Activated CD4-positive, alpha-beta T cell treated with anti-CD3 and anti-CD28 coated beads for 4 hours (primary cell): Measurements from ENCODE around the gene POLR2A.
"Not testable (repeated sequence)": the region's sequence is repeated elsewhere in the genome, so short reads cannot be mapped to it uniquely, and the experiment has no call there.

Source experiments
- DNase-seq, 2 donors: peaks; one replicate each; pipeline ENCODE4 v3.0.0-alpha.2; 2020

Gene POLR2A

DNA sequence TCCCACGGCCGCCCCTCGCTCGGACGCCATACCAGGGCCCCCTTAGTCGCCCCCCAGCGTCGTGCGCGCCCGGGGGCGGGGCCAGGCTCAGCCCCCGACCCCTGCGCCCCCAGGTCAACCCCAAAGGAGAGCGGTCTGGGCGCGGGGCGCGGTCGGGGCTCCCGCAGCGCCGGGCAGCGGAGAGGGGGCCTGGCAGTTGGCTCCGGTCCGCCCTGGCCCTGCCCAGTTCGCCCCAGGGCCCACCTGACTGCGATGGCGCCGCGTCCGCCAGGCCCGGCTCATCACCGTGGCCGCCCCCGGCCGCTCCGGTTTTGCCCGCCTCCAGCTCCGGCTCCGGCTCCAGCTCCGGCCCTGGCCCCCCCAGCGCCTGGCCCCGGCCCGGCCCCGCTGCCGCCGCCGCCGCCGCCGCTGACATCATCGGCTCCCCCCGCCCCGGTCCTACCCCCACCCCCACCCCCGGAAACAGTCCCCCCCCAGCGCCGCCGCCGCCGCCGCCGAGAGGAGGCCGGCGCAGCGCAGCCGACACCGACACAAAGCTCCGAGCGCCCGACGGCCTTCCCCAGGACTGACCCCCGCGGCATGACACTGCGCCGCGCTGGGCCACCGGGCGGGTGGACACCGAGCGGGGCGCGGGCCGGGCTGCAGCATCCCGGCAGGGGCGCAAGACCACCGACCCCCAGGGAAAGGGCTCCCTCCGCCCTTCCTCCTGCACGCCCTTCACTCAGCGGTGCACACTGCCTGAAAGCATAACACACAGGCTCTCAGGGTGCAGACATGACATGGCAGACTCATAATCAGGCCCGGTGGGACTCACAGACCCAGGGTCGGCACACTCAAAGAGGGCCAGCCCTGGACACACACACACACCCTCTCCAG, 4.7 kb upstream of the POLR2A start, which contains the start of gene ZBTB4:
ZBTB4 (minus strand) TSS at position 419 of the 876 bp plus-strand sequence. CDS start 12,830 bp downstream, outside the sequence.
- DNase-seq = peak; percentile 60 to 65

- DNase-seq = no peak
Measured at GRCh38 chr17:7480089-7480384, 4.1 kb upstream of the POLR2A start.

- DNase-seq = not testable (repeated sequence)
Measured at GRCh38 chr17:7481275-7481674, 2.9 kb upstream of the POLR2A start, which contains the start of gene SLC35G6. SLC35G6 (plus strand) TSS chr17:7481446; CDS start chr17:7481517, 71 bp downstream.

- not testable (repeated sequence) for DNase-seq
Measured at GRCh38 chr17:7481842-7482741, 2.1 kb upstream of the POLR2A start.

- not testable (repeated sequence) for DNase-seq
Measured at GRCh38 chr17:7482742-7483088, 1.5 kb upstream of the POLR2A start.

DNA sequence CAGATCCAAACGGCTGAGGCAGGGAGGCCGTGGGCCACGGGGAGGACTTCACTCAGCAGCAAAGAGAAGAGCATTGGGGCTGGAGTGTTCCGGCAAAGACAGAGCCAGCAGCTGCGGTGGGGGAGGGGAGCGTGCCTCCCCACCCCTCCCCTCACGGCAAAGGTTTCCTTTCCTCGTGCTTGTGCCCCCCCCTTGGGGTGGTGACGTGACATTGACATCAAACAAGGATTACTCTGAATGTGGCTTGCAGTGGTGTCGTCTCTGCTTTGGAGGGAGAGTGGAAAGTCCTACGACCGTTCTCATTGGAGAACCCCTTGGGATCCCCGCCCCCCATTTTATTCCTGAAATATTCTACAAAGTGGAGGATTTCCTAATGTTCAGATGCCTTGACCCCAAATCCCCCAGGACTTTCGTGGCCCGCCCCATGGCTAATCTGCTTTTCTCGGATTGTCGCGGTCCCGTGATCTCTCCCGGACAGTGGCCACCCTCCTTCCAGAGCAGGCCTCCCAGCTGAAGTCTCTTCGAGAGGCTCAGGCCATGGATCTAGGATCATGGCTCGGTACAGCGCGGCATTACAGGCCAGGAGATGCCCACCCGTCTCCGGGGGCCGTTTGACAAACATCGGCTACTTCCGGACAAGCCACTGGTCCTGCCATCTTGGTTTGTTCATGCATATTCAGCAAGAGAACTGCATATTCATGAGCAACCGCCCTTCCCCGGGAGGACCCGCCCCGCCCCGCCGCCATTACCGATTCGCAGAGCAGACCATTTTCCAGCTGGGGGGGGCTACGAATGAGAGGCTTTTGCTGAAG, 705 bp upstream of the POLR2A start:
- peak; percentile 96 to 98 for DNase-seq

- DNase-seq = no peak
Measured at GRCh38 chr17:7484919-7485377, 782 bp downstream of the POLR2A start.

- no peak for DNase-seq
Measured at GRCh38 chr17:7486181-7486580, 2.0 kb downstream of the POLR2A start.

GRCh38 chr17:7490144-7490543, 6.0 kb downstream of the POLR2A start:
- DNase-seq = no peak

GRCh38 chr17:7491583-7491982, 7.4 kb downstream of the POLR2A start:
- no peak for DNase-seq

DNA sequence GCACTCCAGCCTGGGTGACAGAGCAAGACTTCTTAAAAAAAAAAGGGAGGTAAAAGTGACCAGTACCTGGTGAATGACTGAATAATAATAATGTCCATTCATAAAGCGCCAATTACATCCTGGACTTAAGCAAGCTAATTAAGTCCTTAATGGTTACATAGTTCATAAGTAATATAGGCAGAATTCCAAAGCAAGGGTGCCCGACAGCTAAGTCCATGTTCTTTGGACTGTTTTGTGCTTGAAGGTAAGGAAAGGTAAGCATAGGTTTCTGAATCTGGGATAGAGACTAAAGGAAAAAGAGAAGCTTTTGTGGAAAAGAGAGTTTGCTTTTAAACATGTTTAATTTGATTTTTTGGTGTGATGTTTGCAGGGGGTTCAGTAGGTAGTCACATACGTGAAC, 9.8 kb downstream of the POLR2A start:
- DNase-seq = no peak

DNA sequence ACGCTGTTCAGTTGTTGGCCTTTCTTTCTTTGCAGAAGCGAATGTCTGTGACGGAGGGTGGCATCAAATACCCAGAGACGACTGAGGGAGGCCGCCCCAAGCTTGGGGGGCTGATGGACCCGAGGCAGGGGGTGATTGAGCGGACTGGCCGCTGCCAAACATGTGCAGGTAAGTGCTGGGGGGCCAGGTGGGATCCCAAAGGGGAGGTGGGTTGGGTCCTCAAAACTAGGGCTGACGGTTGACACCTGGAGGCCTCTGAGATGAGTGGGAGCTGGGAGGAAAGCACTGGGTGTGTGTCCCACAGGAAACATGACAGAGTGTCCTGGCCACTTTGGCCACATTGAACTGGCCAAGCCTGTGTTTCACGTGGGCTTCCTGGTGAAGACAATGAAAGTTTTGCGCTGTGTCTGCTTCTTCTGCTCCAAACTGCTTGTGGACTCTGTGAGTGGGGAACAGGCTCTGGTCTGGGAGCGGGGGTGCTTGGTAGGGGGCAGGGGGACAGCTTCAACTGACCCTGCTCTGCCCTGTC, 11.8 kb downstream of the POLR2A start:
- DNase-seq = no peak

GRCh38 chr17:7496470-7497183, 12.5 kb downstream of the POLR2A start:
- DNase-seq = no peak

DNA sequence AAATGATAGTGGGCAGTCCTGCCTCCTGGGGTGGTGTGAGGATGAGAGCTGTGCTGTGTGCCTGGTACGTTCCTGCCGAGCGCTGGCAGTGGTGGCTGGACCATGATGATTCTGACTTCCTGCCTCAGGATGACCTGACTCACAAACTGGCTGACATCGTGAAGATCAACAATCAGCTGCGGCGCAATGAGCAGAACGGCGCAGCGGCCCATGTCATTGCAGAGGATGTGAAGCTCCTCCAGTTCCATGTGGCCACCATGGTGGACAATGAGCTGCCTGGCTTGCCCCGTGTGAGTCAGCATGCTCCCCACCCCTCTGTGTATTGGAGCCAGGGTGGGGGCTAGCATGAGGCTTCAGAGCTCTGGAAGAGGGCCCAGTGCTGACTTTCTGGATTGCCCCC, 13.1 kb downstream of the POLR2A start:
- no peak for DNase-seq

DNA sequence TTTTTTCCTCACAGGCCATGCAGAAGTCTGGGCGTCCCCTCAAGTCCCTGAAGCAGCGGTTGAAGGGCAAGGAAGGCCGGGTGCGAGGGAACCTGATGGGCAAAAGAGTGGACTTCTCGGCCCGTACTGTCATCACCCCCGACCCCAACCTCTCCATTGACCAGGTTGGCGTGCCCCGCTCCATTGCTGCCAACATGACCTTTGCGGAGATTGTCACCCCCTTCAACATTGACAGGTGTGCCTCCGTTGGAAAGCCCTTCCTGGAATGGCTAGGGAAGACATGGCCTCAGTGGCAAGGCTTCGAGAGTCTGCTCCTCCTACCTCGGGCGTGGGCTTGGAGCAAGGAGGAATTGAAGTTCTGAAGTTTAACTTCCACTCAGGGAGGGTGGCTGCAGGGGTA, 13.5 kb downstream of the POLR2A start:
- no peak for DNase-seq

DNA sequence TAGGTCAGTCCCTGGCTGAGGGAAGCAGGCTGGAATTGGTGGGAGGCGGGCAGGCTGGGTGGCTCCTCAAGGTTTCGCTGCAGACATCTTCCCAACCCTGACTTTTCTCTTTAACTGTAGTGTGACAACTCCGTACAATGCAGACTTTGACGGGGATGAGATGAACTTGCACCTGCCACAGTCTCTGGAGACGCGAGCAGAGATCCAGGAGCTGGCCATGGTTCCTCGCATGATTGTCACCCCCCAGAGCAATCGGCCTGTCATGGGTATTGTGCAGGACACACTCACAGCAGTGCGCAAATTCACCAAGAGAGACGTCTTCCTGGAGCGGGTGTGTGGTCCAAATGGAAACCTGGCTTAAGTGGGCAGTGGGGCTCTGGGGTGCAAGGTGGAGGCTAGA, 15.0 kb downstream of the POLR2A start:
- DNase-seq = no peak

GRCh38 chr17:7501729-7502128, 17.6 kb downstream of the POLR2A start:
- no peak for DNase-seq

DNA sequence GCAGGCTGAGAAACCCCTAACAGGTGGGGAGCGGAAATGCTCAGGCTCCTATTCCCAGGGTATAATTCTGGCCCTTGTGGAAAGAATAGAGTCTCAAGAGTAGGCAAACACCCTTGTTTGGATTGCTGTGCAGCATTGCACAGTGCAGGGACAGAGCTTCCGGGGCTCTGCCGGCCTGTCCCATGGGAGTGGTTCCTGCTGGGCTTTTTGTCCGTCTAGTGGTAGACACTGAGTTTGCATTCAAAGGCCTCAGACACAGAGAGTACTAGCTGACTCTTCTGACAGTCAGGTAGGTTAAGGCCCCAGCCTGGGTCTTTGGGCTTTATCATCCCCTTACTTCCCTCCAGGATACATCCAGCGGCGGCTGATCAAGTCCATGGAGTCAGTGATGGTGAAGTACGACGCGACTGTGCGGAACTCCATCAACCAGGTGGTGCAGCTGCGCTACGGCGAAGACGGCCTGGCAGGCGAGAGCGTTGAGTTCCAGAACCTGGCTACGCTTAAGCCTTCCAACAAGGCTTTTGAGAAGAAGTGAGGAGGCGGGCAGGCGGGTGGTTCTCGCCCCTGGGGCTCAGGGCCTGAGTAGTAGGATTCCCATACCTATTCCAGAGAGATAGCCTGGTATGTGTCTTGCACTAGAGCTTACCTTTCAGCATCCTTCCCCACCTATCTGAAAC, 18.1 kb downstream of the POLR2A start:
- DNase-seq = no peak

- DNase-seq = no peak
Measured at GRCh38 chr17:7502987-7503386, 18.8 kb downstream of the POLR2A start.

DNA sequence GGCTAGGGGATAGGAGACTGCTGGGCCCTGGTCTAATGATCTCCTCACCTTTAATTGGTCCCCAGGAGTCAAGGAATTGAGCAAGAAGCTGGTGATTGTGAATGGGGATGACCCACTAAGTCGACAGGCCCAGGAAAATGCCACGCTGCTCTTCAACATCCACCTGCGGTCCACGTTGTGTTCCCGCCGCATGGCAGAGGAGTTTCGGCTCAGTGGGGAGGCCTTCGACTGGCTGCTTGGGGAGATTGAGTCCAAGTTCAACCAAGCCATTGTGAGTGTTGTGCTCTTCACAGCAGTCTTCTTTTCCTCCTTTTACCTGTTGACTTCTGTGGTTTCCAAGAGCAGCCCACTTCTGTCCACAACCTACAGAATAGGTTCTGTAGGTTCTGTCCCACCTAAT, 19.4 kb downstream of the POLR2A start:
- DNase-seq = no peak

DNA sequence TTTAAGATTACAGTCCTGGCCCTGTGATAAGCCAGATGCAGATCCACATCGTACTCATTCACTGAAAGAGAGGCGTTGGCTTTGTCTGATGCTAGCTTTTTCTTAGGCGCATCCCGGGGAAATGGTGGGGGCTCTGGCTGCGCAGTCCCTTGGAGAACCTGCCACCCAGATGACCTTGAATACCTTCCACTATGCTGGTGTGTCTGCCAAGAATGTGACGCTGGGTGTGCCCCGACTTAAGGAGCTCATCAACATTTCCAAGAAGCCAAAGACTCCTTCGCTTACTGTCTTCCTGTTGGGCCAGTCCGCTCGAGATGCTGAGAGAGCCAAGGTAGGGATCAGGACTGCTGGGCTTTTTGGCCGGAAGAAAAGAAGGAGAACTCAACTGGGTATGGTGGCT, 24.0 kb downstream of the POLR2A start:
- DNase-seq = no peak
